Transverse colon (tissue), 4 donors: ENCODE measurements around the gene PDZRN3. TPM values are rescaled to one million over a fixed set of nuclear protein-coding genes. Genes with fewer than 3 reads are reported as not detected.

ENCODE experiments used
- DNase-seq: peaks from one replicate; pipeline ENCODE4 v3.0.0-alpha.2; 2019
- H3K27ac ChIP-seq, 4 donors: fragments of 200-600 bp; sonication (generic); 2 replicates each; pipeline ENCODE4 v1.5.1; 2016 to 2018; ENCODE audit warnings: inconsistent platforms in 4 of 4
- H3K27me3 ChIP-seq: fragments of 200-600 bp; sonication (generic); 2 replicates; pipeline ENCODE4 v1.5.1; 2017; ENCODE audit warnings: inconsistent platforms
- H3K36me3 ChIP-seq, 4 donors: fragments of 200-600 bp; sonication (generic); 2 replicates each; pipeline ENCODE4 v1.5.1; 2017 to 2019; ENCODE audit warnings: inconsistent platforms in 4 of 4
- H3K4me1 ChIP-seq, 4 donors: fragments of 200-600 bp; sonication (generic); 2 replicates each; pipeline ENCODE4 v1.5.1; 2017 to 2020; ENCODE audit warnings: inconsistent platforms in 4 of 4
- H3K4me3 ChIP-seq, 4 donors: fragments of 200-600 bp; sonication (generic); 1 replicate in 1 of 4; 2 replicates in 3 of 4; pipeline versions ENCODE4 v1.5.1 to v1.6.1; 2017 to 2019; ENCODE audit warnings: inconsistent platforms in 4 of 4
- H3K9me3 ChIP-seq, 2 donors: fragments of 200-600 bp; sonication (generic); 2 replicates each; pipeline ENCODE4 v1.5.1; 2017 to 2019; ENCODE audit warnings: inconsistent platforms in 2 of 2
- CTCF ChIP-seq, 5 experiments: fragments of 200-600 bp in 3 of 5; fragments of 450-650 bp in 2 of 5; sonication (generic) in 3 of 5; IDR thresholded peaks; 1 replicate in 2 of 5; 2 replicates in 3 of 5; pipeline ENCODE4 v1.5.1; 2016 to 2017; ENCODE audit warnings: antibody characterized with exemption in 5 of 5, inconsistent platforms in 3 of 5, mild to moderate bottlenecking in 2 of 5, moderate library complexity in 1 of 5
- EP300 ChIP-seq: sonication (generic); formaldehyde crosslinking; IDR thresholded peaks from one replicate; pipeline ENCODE4 v1.6.1; 2017; ENCODE audit warnings: antibody characterized with exemption, low read depth
- POLR2A ChIP-seq: fragments of 450-650 bp; IDR thresholded peaks from one replicate; pipeline ENCODE4 v1.6.1; 2016; ENCODE audit warnings: antibody characterized with exemption, mild to moderate bottlenecking, moderate library complexity
- POLR2AphosphoS5 ChIP-seq, 3 donors: sonication (generic); formaldehyde crosslinking; IDR thresholded peaks; one replicate each; pipeline ENCODE4 v1.6.1; 2016; ENCODE audit warnings: antibody characterized with exemption in 3 of 3
- WGBS, 2 donors: methylation state at CpG; one replicate each; pipeline ENCODE4 v1.1.5; 2018; ENCODE audit warnings: low coverage in 1 of 2; 5-methylcytosine and 5-hydroxymethylcytosine counted together
- in situ Hi-C, 4 donors: fragments of 200-750 bp; cut with MboI; loops; one replicate each; pipeline versions ENCODE4 v1.15.0 to v1.15.1; 2017; ENCODE audit warnings: low sequenced_read_pairs in 3 of 4, low pct_ligation_motif_present in 1 of 4, low pct_unique_long_range_greater_than_20kb in 1 of 4
- intact Hi-C: fragments of 100-400 bp; cut with DNase I; formaldehyde crosslinking; loops from one replicate; pipeline ENCODE4 v1.15.1; 2023; ENCODE audit warnings: low total_unique reads
- total RNA-seq, 4 donors: library from RNA; depleted of rRNA; stranded (reverse); fragments of >200 nt; gene quantifications; one replicate each; pipeline ENCODE4 v1.1.0, GENCODE V29; 2016

PDZRN3 gene
- total RNA-seq, 4 donors from 2014 or later, result 31.9 to 191 (median 75.3) TPM

GRCh38 chr3:73529308-73530021, 95.3 kb downstream of the PDZRN3 start:
- intact Hi-C loops, result no loop called here
- H3K9me3 ChIP-seq, result no peaks in the 10 kb centered on the region
- DNase-seq, result no peak
- no peaks in the 10 kb centered on the region for H3K27me3 ChIP-seq
- in situ Hi-C loops, result no loop called here
- H3K36me3 ChIP-seq, result no peaks in the 10 kb centered on the region
- no peak overlapping the region for H3K4me3 ChIP-seq
- 37 to 40% methylated on average over 2 to 3 of the region's 3 CpGs for WGBS, 2 donors
- H3K27ac ChIP-seq, result peak overlapping the region; percentile 48 to 66 (median 60)
- TF ChIP-seq POLR2A (no peak), EP300 (no peak), POLR2AphosphoS5 (IDR thresholded peaks at IDR 0.05) (no peak), CTCF (IDR thresholded peaks at IDR 0.05) (no peak)
- peaks cover 0 to 23% (median 10%) of the 10 kb centered on the region in 4 donors for H3K4me1 ChIP-seq

GRCh38 chr3:73525591-73525990, 99.2 kb downstream of the PDZRN3 start:
- H3K9me3 ChIP-seq, result no peaks in the 10 kb centered on the region
- WGBS, 2 donors, result 73 to 100% methylated on average over 1 to 6 of the region's 6 CpGs
- intact Hi-C loops (no loop called here), in situ Hi-C loops (no loop called here)
- peaks cover 18 to 46% (median 25%) of the 10 kb centered on the region in 4 donors for H3K4me1 ChIP-seq
- no peaks in the 10 kb centered on the region for H3K36me3 ChIP-seq
- TF ChIP-seq CTCF (IDR thresholded peaks at IDR 0.05) (no peak), POLR2AphosphoS5 (IDR thresholded peaks at IDR 0.05) (no peak), POLR2A (no peak), EP300 (no peak)
- DNase-seq, result no peak
- H3K27ac ChIP-seq, result peak overlapping the region in 3 of 4 donors; percentile 32 to 86 (median 83)
- H3K4me3 ChIP-seq, result no peak overlapping the region
- no peaks in the 10 kb centered on the region for H3K27me3 ChIP-seq

GRCh38 chr3:73523661-73524060, 101.1 kb downstream of the PDZRN3 start:
- H3K36me3 ChIP-seq, result no peaks in the 10 kb centered on the region
- no peaks in the 10 kb centered on the region for H3K9me3 ChIP-seq
- TF ChIP-seq EP300 (no peak), CTCF (IDR thresholded peaks at IDR 0.05) (no peak), POLR2A (no peak), POLR2AphosphoS5 (IDR thresholded peaks at IDR 0.05) (no peak)
- peaks cover 20 to 48% (median 33%) of the 10 kb centered on the region in 4 donors for H3K4me1 ChIP-seq
- DNase-seq, result no peak
- H3K4me3 ChIP-seq, result no peak overlapping the region
- H3K27me3 ChIP-seq, result no peaks in the 10 kb centered on the region
- in situ Hi-C loops, result loop anchor here in 2 of 4 donors (25.0 kb wide), 2 partner anchors 89 to 314 kb away; partner anchors contain the start of gene PDZRN3 (in 1 of the 2)
- WGBS, 2 donors, result 49 to 75% methylated on average over 2 of the region's 2 CpGs
- peak overlapping the region; percentile 13 to 86 (median 84) for H3K27ac ChIP-seq
- intact Hi-C loops, result loop anchor here (5.0 kb wide), 1 partner anchor 79 kb away; no protein-coding TSS in a partner anchor

GRCh38 chr3:73521734-73522336, 102.9 kb downstream of the PDZRN3 start:
- in situ Hi-C loops, result loop anchor here in 2 of 4 donors (25.0 kb wide), 2 partner anchors 90 to 315 kb away; partner anchors contain the start of gene PDZRN3 (in 1 of the 2)
- H3K27me3 ChIP-seq, result no peaks in the 10 kb centered on the region
- H3K4me3 ChIP-seq, result peak overlapping the region in 2 of 4 donors; percentile 13 to 30
- DNase-seq, result peak; percentile 71
- H3K36me3 ChIP-seq, result no peaks in the 10 kb centered on the region
- H3K4me1 ChIP-seq, result peaks cover 20 to 56% (median 41%) of the 10 kb centered on the region in 4 donors
- TF ChIP-seq POLR2A, result no peak
- no peak for TF ChIP-seq POLR2AphosphoS5 (IDR thresholded peaks at IDR 0.05)
- no peak for TF ChIP-seq CTCF (IDR thresholded peaks at IDR 0.05)
- TF ChIP-seq EP300, result no peak
- intact Hi-C loops, result loop anchor here (5.0 kb wide), 1 partner anchor 80 kb away; no protein-coding TSS in a partner anchor
- peak overlapping the region; percentile 77 to 86 (median 84) for H3K27ac ChIP-seq
- 39 to 44% methylated on average over 6 to 7 of the region's 7 CpGs for WGBS, 2 donors
- H3K9me3 ChIP-seq, result no peaks in the 10 kb centered on the region
